Measurements from ENCODE around the gene TFDP2.
A peak's percentile ranks its signal among the peaks of the same experiment; 100 is the strongest.
"Not testable (repeated sequence)": the region's sequence is repeated elsewhere in the genome, so short reads cannot be mapped to it uniquely, and the experiment has no call there.

Gene TFDP2

GRCh38 chr3:142151240-142151639 lies 1.9 kb upstream of the TFDP2 start:
- no peaks in the 10 kb centered on the region for H3K36me3 ChIP-seq (ENCODE audit: control insufficient read depth in 1 of 2, insufficient read depth in 2 of 2, low read length in 2 of 2)
- no peak overlapping the region for H3K27ac ChIP-seq (ENCODE audit: low read length)
- H3K27me3 ChIP-seq (ENCODE audit: low read depth, low read length), result no peaks in the 10 kb centered on the region
- H3K4me1 ChIP-seq (ENCODE audit: control insufficient read depth in 1 of 2, insufficient read depth in 2 of 2, low read length in 2 of 2), result peaks cover 11 to 20% of the 10 kb centered on the region in 2 donors
- H3K4me3 ChIP-seq (ENCODE audit: low read depth in 1 of 2, low read length in 2 of 2), result no peak overlapping the region
- H3K9me3 ChIP-seq (ENCODE audit: control insufficient read depth in 1 of 2, low read length in 2 of 2), result no peaks in the 10 kb centered on the region

GRCh38 chr3:142150271-142150670 lies 927 bp upstream of the TFDP2 start:
- Histone ChIP-seq H3K27me3 (ENCODE audit: low read depth, low read length) (no peaks in the 10 kb centered on the region), H3K9me3 (ENCODE audit: control insufficient read depth in 1 of 2, low read length in 2 of 2) (no peaks in the 10 kb centered on the region), H3K4me1 (ENCODE audit: control insufficient read depth in 1 of 2, insufficient read depth in 2 of 2, low read length in 2 of 2) (peaks cover 11 to 27% of the 10 kb centered on the region in 2 donors), H3K4me3 (ENCODE audit: low read depth in 1 of 2, low read length in 2 of 2) (no peak overlapping the region), H3K27ac (ENCODE audit: low read length) (no peak overlapping the region), H3K36me3 (ENCODE audit: control insufficient read depth in 1 of 2, insufficient read depth in 2 of 2, low read length in 2 of 2) (no peaks in the 10 kb centered on the region)

- H3K27me3 ChIP-seq (ENCODE audit: low read depth, low read length), result no peaks in the 10 kb centered on the region
Observed at GRCh38 chr3:142149673-142149992, 289 bp upstream of the TFDP2 start.

GRCh38 chr3:142148044-142148791 lies 1.1 kb downstream of the TFDP2 start:
- Histone ChIP-seq H3K9me3 (ENCODE audit: control insufficient read depth in 1 of 2, low read length in 2 of 2) (no peaks in the 10 kb centered on the region), H3K4me1 (ENCODE audit: control insufficient read depth in 1 of 2, insufficient read depth in 2 of 2, low read length in 2 of 2) (peaks cover 11 to 31% of the 10 kb centered on the region in 2 donors), H3K27me3 (ENCODE audit: low read depth, low read length) (no peaks in the 10 kb centered on the region), H3K4me3 (ENCODE audit: low read depth in 1 of 2, low read length in 2 of 2) (peak overlapping the region; percentile 68 to 93), H3K27ac (ENCODE audit: low read length) (peak overlapping the region; percentile 75), H3K36me3 (ENCODE audit: control insufficient read depth in 1 of 2, insufficient read depth in 2 of 2, low read length in 2 of 2) (no peaks in the 10 kb centered on the region)

More at GRCh38 chr3:142149673-142149992, 289 bp upstream of the TFDP2 start:
- H3K4me3 ChIP-seq (ENCODE audit: low read depth in 1 of 2, low read length in 2 of 2), result peak overlapping the region; percentile 68 to 93
- H3K36me3 ChIP-seq (ENCODE audit: control insufficient read depth in 1 of 2, insufficient read depth in 2 of 2, low read length in 2 of 2), result no peaks in the 10 kb centered on the region
- peaks cover 11 to 31% of the 10 kb centered on the region in 2 donors for H3K4me1 ChIP-seq (ENCODE audit: control insufficient read depth in 1 of 2, insufficient read depth in 2 of 2, low read length in 2 of 2)
- H3K27ac ChIP-seq (ENCODE audit: low read length), result peak overlapping the region; percentile 75
- no peaks in the 10 kb centered on the region for H3K9me3 ChIP-seq (ENCODE audit: control insufficient read depth in 1 of 2, low read length in 2 of 2)

- H3K27ac ChIP-seq (ENCODE audit: low read length); H3K9me3 ChIP-seq (ENCODE audit: control insufficient read depth in 1 of 2, low read length in 2 of 2); H3K27me3 ChIP-seq (ENCODE audit: low read depth, low read length); H3K36me3 ChIP-seq (ENCODE audit: control insufficient read depth in 1 of 2, insufficient read depth in 2 of 2, low read length in 2 of 2); H3K4me3 ChIP-seq (ENCODE audit: low read depth in 1 of 2, low read length in 2 of 2): not testable (repeated sequence)
- H3K4me1 ChIP-seq (ENCODE audit: control insufficient read depth in 1 of 2, insufficient read depth in 2 of 2, low read length in 2 of 2), result peaks cover 11 to 31% of the 10 kb centered on the region in 2 donors
Observed at GRCh38 chr3:142144587-142144986, 4.8 kb downstream of the TFDP2 start.

GRCh38 chr3:142140608-142141285 lies 8.6 kb downstream of the TFDP2 start:
- not testable (repeated sequence) for H3K27me3 ChIP-seq (ENCODE audit: low read depth, low read length); H3K36me3 ChIP-seq (ENCODE audit: control insufficient read depth in 1 of 2, insufficient read depth in 2 of 2, low read length in 2 of 2); H3K9me3 ChIP-seq (ENCODE audit: control insufficient read depth in 1 of 2, low read length in 2 of 2); H3K27ac ChIP-seq (ENCODE audit: low read length); H3K4me3 ChIP-seq (ENCODE audit: low read depth in 1 of 2, low read length in 2 of 2); H3K4me1 ChIP-seq (ENCODE audit: control insufficient read depth in 1 of 2, insufficient read depth in 2 of 2, low read length in 2 of 2)

- H3K4me3 ChIP-seq (ENCODE audit: low read depth in 1 of 2, low read length in 2 of 2); H3K27me3 ChIP-seq (ENCODE audit: low read depth, low read length); H3K9me3 ChIP-seq (ENCODE audit: control insufficient read depth in 1 of 2, low read length in 2 of 2); H3K36me3 ChIP-seq (ENCODE audit: control insufficient read depth in 1 of 2, insufficient read depth in 2 of 2, low read length in 2 of 2); H3K27ac ChIP-seq (ENCODE audit: low read length); H3K4me1 ChIP-seq (ENCODE audit: control insufficient read depth in 1 of 2, insufficient read depth in 2 of 2, low read length in 2 of 2): not testable (repeated sequence)
Observed at GRCh38 chr3:142137089-142137488, 12.3 kb downstream of the TFDP2 start.

GRCh38 chr3:142134799-142135325 lies 14.5 kb downstream of the TFDP2 start:
- no peak overlapping the region for H3K4me3 ChIP-seq (ENCODE audit: low read depth in 1 of 2, low read length in 2 of 2)
- H3K9me3 ChIP-seq (ENCODE audit: control insufficient read depth in 1 of 2, low read length in 2 of 2), result no peaks in the 10 kb centered on the region
- no peak overlapping the region for H3K27ac ChIP-seq (ENCODE audit: low read length)
- no peaks in the 10 kb centered on the region for H3K4me1 ChIP-seq (ENCODE audit: control insufficient read depth in 1 of 2, insufficient read depth in 2 of 2, low read length in 2 of 2)
- H3K27me3 ChIP-seq (ENCODE audit: low read depth, low read length), result no peaks in the 10 kb centered on the region
- H3K36me3 ChIP-seq (ENCODE audit: control insufficient read depth in 1 of 2, insufficient read depth in 2 of 2, low read length in 2 of 2), result peaks cover 0 to 4% of the 10 kb centered on the region in 2 donors

- no peaks in the 10 kb centered on the region for H3K4me1 ChIP-seq (ENCODE audit: control insufficient read depth in 1 of 2, insufficient read depth in 2 of 2, low read length in 2 of 2)
- H3K27ac ChIP-seq (ENCODE audit: low read length), result no peak overlapping the region
- peaks cover 0 to 7% of the 10 kb centered on the region in 2 donors for H3K36me3 ChIP-seq (ENCODE audit: control insufficient read depth in 1 of 2, insufficient read depth in 2 of 2, low read length in 2 of 2)
- H3K9me3 ChIP-seq (ENCODE audit: control insufficient read depth in 1 of 2, low read length in 2 of 2), result no peaks in the 10 kb centered on the region
- no peaks in the 10 kb centered on the region for H3K27me3 ChIP-seq (ENCODE audit: low read depth, low read length)
- H3K4me3 ChIP-seq (ENCODE audit: low read depth in 1 of 2, low read length in 2 of 2), result no peak overlapping the region
Observed at GRCh38 chr3:142129516-142130171, 19.7 kb downstream of the TFDP2 start.

- H3K4me3 ChIP-seq (ENCODE audit: low read depth in 1 of 2, low read length in 2 of 2), result no peak overlapping the region
- peaks cover 0 to 4% of the 10 kb centered on the region in 2 donors for H3K36me3 ChIP-seq (ENCODE audit: control insufficient read depth in 1 of 2, insufficient read depth in 2 of 2, low read length in 2 of 2)
- H3K27ac ChIP-seq (ENCODE audit: low read length), result no peak overlapping the region
- H3K9me3 ChIP-seq (ENCODE audit: control insufficient read depth in 1 of 2, low read length in 2 of 2), result no peaks in the 10 kb centered on the region
- H3K27me3 ChIP-seq (ENCODE audit: low read depth, low read length), result no peaks in the 10 kb centered on the region
- H3K4me1 ChIP-seq (ENCODE audit: control insufficient read depth in 1 of 2, insufficient read depth in 2 of 2, low read length in 2 of 2), result no peaks in the 10 kb centered on the region
Observed at GRCh38 chr3:142127941-142128658, 21.2 kb downstream of the TFDP2 start.

GRCh38 chr3:142124243-142124642 lies 25.1 kb downstream of the TFDP2 start:
- no peaks in the 10 kb centered on the region for H3K9me3 ChIP-seq (ENCODE audit: control insufficient read depth in 1 of 2, low read length in 2 of 2)
- no peaks in the 10 kb centered on the region for H3K4me1 ChIP-seq (ENCODE audit: control insufficient read depth in 1 of 2, insufficient read depth in 2 of 2, low read length in 2 of 2)

More at GRCh38 chr3:142124243-142124642, 25.1 kb downstream of the TFDP2 start:
- Histone ChIP-seq H3K27ac (ENCODE audit: low read length) (no peak overlapping the region), H3K36me3 (ENCODE audit: control insufficient read depth in 1 of 2, insufficient read depth in 2 of 2, low read length in 2 of 2) (peaks cover 0 to 3% of the 10 kb centered on the region in 2 donors), H3K4me3 (ENCODE audit: low read depth in 1 of 2, low read length in 2 of 2) (no peak overlapping the region), H3K27me3 (ENCODE audit: low read depth, low read length) (no peaks in the 10 kb centered on the region)

Measured in muscle layer of duodenum (tissue), 2 donors.